ENCODE data around the gene CIRBP. TPM values are rescaled to one million over a fixed set of nuclear protein-coding genes. Genes with fewer than 3 reads are reported as not detected.

CIRBP gene
- total and polyA plus RNA-seq, 9 of the 15 experiments (the other 6 are each of a cell fraction or from before 2014, with no cell fraction given): 20.5 to 327 (median 176) TPM

GRCh38 chr19:1234955-1235380 lies 34.2 kb upstream of the CIRBP start:
- Histone ChIP-seq H3K4me1 (replicated peaks in 1 of 2; ENCODE audit: control insufficient read depth in 2 of 2, insufficient read depth in 2 of 2, low read length in 2 of 2) (peaks cover 11 to 98% of the 10 kb centered on the region in 2 experiments), H3K36me3 (ENCODE audit: control insufficient read depth, insufficient read depth, low read length) (peaks cover 40% of the 10 kb centered on the region; the same call in 1 of the 3 replicates), H4K20me1 (replicated peaks; ENCODE audit: control insufficient read depth, insufficient read depth, low read length) (no peaks in the 10 kb centered on the region), H3K9me1 (ENCODE audit: control insufficient read depth, insufficient read depth, low read length) (no peaks in the 10 kb centered on the region), H3K4me2 (ENCODE audit: insufficient read depth, low read length) (no peak overlapping the region), H3K27ac (ENCODE audit: extremely low read depth, low read depth, low read length) (no peak overlapping the region), H2AFZ (ENCODE audit: low read depth, low read length) (no peak overlapping the region), H3K9ac (ENCODE audit: insufficient read depth in 1 of 2, low read depth in 2 of 2, low read length in 2 of 2) (no peak overlapping the region), H3K79me2 (ENCODE audit: control insufficient read depth, insufficient read depth, low read length) (peaks cover 7% of the 10 kb centered on the region; the same call in 1 of the 3 replicates), H3K27me3 (ENCODE audit: control insufficient read depth in 2 of 2, insufficient read depth in 2 of 2, low read length in 2 of 2) (no peaks in the 10 kb centered on the region), H3K9me3 (replicated peaks; ENCODE audit: control insufficient read depth, insufficient read depth, low read depth, low read length) (no peaks in the 10 kb centered on the region), H3K4me3 (no peak overlapping the region)
- FAIRE-seq (no peak), ATAC-seq (no peak), DNase-seq (ENCODE audit: extremely low read depth in 1 of 4, low spot score in 3 of 4) (no peak)
- intact Hi-C loops (cut with micrococcal nuclease): no loop called here
- CTCF ChIA-PET (ENCODE audit: low intra/inter-chr PET ratio): no interaction called here
- WGBS (ENCODE audit: insufficient coverage, low coverage, missing lambda C conversion rate): 88% methylated on average over 15 of the region's 43 CpGs
- BruUV-seq (replicated peaks): no TSS peak
- in situ Hi-C loops (cut with MboI): loop anchor here (25.0 kb wide), 1 partner anchor 473 kb away; the partner anchor contains the start of gene MISP
- POLR2A ChIA-PET: interaction anchor here (0.7 kb wide), 1 partner anchor 17 kb away, joined by 3 read pairs; no protein-coding TSS in a partner anchor
- no peak for TF ChIP-seq EHMT2 (IDR thresholded peaks at IDR 0.05)
- TF ChIP-seq ZFP91 (CRISPR knock-in tag; IDR thresholded peaks at IDR 0.05): no peak
- TF ChIP-seq PRDM10 (IDR thresholded peaks at IDR 0.05; ENCODE audit: partially characterized antibody): no peak
- TF ChIP-seq RBM14 (IDR thresholded peaks at IDR 0.05; ENCODE audit: borderline replicate concordance, insufficient read depth, low read depth, low read length): no peak
- no peak for TF ChIP-seq SIRT6 (IDR thresholded peaks at IDR 0.05; ENCODE audit: low read depth, low read length)
- TF ChIP-seq AFF4 (CRISPR knock-in tag; IDR thresholded peaks at IDR 0.05): no peak
- no peak for TF ChIP-seq ZKSCAN3 (CRISPR knock-in tag; IDR thresholded peaks at IDR 0.05)
- TF ChIP-seq MCM3 (IDR thresholded peaks at IDR 0.05): no peak
- TF ChIP-seq ARID1B (IDR thresholded peaks at IDR 0.05): no peak
- no peak for TF ChIP-seq SRF (CRISPR knock-in tag; IDR thresholded peaks at IDR 0.05)

Measured in K562 (cell line).